Bronchial epithelial cell (primary cell): ENCODE data around the gene BRD9. TPM values are rescaled to one million over a fixed set of nuclear protein-coding genes. Genes with fewer than 3 reads are reported as not detected.

Source experiments
- DNase-seq: peaks from one replicate; pipeline ENCODE4 v3.0.0-alpha.2; 2010; ENCODE audit warnings: low read depth
- FAIRE-seq: peaks from 2 replicates; lab custom pipeline; 2011; peaks lifted over from hg19 to GRCh38; lab: Jason Lieb, UNC
- H3K27me3 ChIP-seq: 2 replicates; pipeline ENCODE4 v1.5.1; 2011; ENCODE audit warnings: low read length; ENCODE audit not compliant: control insufficient read depth, insufficient read depth
- H3K36me3 ChIP-seq: 2 replicates; pipeline ENCODE4 v1.5.1; 2011; ENCODE audit warnings: low read length; ENCODE audit not compliant: control insufficient read depth, insufficient read depth
- H3K4me3 ChIP-seq: 2 replicates; pipeline ENCODE4 v1.5.1; 2011; ENCODE audit warnings: mild to moderate bottlenecking, low read depth, low read length, control low read depth
- total RNA-seq: library from RNA; depleted of rRNA; stranded (reverse); fragments of >200 nt; gene quantifications from 2 replicates; pipeline ENCODE4 v1.2.1, GENCODE V29; 2014
- TF ChIP-seq, protein P1 (sequence below): IDR thresholded peaks from 2 replicates; pipeline ENCODE4 v1.5.1; 2011; ENCODE audit warnings: mild to moderate bottlenecking, moderate library complexity, low read length, control low read depth, inconsistent platforms; ENCODE audit not compliant: insufficient read depth, severe bottlenecking

The BRD9 gene
- total RNA-seq, 1 donor from 2014 or later, result 36.1 TPM

DNA sequence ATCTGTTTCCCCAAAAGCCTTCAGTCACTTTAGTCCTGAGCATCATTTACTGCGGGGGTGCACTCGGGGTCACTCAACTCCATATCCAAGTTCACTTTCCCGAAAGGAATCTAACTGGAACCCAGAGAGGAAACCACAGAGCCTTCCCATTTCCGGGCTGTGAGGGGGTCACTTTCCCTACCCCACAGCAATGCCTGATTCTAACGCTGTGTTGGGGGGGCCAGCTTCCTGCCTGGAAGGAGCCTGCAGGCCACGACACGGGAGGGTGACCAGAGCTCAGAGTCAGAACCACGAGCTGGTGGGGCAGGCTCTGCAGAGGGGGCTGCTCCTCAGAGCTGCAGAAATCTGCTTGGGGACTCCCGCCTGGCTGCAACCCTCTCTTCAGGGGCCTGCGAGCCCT, 20.3 kb downstream of the BRD9 start:
- no peaks in the 10 kb centered on the region for H3K27me3 ChIP-seq
- TF ChIP-seq, protein P1, sequence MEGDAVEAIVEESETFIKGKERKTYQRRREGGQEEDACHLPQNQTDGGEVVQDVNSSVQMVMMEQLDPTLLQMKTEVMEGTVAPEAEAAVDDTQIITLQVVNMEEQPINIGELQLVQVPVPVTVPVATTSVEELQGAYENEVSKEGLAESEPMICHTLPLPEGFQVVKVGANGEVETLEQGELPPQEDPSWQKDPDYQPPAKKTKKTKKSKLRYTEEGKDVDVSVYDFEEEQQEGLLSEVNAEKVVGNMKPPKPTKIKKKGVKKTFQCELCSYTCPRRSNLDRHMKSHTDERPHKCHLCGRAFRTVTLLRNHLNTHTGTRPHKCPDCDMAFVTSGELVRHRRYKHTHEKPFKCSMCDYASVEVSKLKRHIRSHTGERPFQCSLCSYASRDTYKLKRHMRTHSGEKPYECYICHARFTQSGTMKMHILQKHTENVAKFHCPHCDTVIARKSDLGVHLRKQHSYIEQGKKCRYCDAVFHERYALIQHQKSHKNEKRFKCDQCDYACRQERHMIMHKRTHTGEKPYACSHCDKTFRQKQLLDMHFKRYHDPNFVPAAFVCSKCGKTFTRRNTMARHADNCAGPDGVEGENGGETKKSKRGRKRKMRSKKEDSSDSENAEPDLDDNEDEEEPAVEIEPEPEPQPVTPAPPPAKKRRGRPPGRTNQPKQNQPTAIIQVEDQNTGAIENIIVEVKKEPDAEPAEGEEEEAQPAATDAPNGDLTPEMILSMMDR, result no peak
- no peak for FAIRE-seq
- DNase-seq, result no peak
- peaks cover 45% of the 10 kb centered on the region for H3K36me3 ChIP-seq
- H3K4me3 ChIP-seq, result no peak overlapping the region

- DNase-seq (no peak), FAIRE-seq (no peak)
- H3K4me3 ChIP-seq, result no peak overlapping the region
- H3K36me3 ChIP-seq, result peaks cover 41% of the 10 kb centered on the region
- H3K27me3 ChIP-seq, result no peaks in the 10 kb centered on the region
- TF ChIP-seq, protein P1, result no peak
Measured at GRCh38 chr5:871596-872298, 20.9 kb downstream of the BRD9 start.

GRCh38 chr5:870956-871355, 21.6 kb downstream of the BRD9 start:
- H3K27me3 ChIP-seq, result no peaks in the 10 kb centered on the region
- H3K36me3 ChIP-seq, result peaks cover 37% of the 10 kb centered on the region
- H3K4me3 ChIP-seq, result no peak overlapping the region
- no peak for DNase-seq
- TF ChIP-seq, protein P1, result no peak
- FAIRE-seq, result no peak

DNA sequence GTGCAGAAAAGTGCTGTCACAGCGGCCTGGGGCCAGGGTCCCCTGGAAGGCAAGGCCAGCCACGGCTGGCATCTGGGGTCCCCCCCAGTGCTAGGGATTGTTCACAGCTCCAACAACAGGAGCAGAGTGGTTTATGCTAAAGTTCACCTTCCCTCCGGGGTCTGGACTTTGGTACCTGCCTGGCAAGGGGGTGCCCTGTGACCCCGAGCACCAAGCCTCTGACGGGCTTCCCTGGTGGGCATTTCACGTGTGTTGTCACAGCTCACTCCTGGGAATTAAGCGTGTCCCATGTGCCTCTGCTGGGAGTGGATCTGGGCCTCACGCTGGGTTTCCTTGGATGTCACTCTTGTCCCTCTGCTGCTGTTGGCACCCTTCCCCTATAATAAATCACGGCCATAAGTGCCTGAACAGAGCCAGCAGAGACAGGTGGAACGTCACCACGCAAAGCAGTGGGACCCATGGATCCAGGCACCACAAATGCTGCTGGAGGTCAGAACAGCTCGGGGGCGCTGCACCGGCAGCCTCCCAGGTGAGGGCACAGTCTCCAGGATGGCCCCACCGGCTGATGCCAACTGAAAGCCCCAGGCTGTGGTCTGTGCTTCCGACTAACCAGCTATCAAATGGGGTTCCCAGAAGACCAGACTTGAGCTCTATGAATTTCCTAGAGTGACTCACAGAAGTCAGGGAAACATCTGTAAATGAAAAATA, 24.0 kb downstream of the BRD9 start:
- Histone ChIP-seq H3K27me3 (no peaks in the 10 kb centered on the region), H3K36me3 (peaks cover 34% of the 10 kb centered on the region), H3K4me3 (no peak overlapping the region)
- FAIRE-seq (no peak), DNase-seq (no peak)
- TF ChIP-seq, protein P1, result no peak

GRCh38 chr5:867300-867870, 25.2 kb downstream of the BRD9 start:
- Histone ChIP-seq H3K27me3 (no peaks in the 10 kb centered on the region), H3K36me3 (peaks cover 34% of the 10 kb centered on the region), H3K4me3 (no peak overlapping the region)
- DNase-seq (no peak), FAIRE-seq (no peak)
- TF ChIP-seq, protein P1, result no peak
